ENCODE measurements around the gene TCEA2.
A peak's percentile ranks its signal among the peaks of the same experiment; 100 is the strongest.

Gene TCEA2

DNA sequence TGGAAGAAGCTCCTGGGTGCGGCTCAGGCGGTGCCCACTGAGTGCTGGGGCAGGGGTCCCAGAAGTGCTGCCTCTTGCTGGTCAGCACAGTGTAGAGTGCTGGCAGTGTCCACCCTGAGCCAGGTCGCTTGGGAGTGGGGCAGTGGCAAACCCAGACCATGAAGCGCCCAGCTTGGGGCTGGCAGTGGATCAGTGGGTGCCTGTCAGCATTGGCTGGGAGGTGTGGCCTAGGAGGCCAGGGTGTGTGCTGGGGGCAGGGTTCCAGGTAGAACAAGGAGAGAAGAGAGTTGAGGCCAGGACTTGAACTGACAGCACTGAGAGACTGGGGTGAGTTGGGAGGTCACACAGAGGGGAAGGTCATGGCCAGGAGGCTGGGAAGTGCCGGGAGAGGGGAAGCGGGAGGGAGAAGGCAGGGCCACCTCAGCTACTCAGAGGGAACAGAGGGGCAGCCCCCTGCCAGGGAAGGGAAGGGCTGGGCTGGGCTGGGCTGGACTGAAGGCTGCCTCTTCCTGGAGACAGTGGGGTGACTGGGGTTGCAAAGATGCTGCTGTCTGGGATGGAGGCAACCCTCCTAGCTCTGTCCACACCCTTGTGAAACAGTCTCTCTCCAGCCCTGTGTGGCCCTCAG is 4.1 kb downstream of the TCEA2 start:
- DNase-seq = no peak

DNA sequence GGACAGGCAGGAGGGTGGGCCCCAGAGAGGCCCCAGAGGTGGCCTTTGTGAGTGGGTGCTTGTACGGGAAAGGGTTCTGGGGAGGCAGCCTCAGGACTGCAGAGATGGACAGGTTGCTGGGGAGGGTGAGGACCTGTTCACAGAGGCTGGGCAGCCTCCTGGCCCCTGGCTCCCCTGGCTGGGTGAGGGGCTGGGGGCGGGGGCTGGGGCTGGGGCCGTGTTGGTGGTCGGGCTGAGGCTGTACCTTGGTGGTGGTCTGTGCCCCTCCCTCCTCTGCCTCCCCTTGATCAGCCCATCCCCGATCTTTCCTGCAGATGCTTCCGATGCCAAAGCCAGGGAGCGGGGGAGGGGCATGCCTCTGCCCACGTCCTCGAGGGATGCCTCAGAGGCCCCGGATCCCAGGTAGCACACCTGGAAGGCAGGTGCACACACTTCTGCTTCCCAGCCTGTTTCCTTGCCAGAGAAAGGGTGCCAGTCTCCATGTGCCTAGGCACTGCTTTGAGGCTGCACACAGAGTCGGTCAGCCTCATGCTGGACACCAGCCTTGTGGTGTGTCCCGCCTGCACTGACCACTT is 4.8 kb downstream of the TCEA2 start:
- no peak for DNase-seq

GRCh38 chr20:64068386-64069208 is 5.6 kb downstream of the TCEA2 start:
- no peak for DNase-seq

DNA sequence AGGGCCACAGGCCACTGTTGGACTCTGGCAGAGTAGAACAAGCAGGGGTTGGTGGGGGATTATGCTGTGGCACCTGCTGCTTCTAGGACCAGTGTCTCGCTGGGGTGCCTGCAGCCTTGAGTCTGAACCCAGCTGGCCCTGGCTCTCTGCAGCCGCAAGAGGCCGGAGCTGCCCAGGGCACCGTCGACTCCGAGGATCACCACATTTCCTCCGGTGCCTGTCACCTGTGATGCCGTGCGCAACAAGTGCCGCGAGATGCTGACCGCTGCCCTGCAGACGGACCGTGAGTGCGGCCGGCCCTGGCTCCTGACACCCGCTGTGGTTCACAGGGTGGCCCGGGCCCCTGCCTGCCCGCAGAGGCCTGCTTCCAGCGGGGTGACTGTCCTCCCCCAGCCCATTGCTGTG is 6.2 kb downstream of the TCEA2 start:
- no peak for DNase-seq

- DNase-seq = peak; percentile 17
Measured at GRCh38 chr20:64069614-64070243, 6.7 kb downstream of the TCEA2 start.

DNA sequence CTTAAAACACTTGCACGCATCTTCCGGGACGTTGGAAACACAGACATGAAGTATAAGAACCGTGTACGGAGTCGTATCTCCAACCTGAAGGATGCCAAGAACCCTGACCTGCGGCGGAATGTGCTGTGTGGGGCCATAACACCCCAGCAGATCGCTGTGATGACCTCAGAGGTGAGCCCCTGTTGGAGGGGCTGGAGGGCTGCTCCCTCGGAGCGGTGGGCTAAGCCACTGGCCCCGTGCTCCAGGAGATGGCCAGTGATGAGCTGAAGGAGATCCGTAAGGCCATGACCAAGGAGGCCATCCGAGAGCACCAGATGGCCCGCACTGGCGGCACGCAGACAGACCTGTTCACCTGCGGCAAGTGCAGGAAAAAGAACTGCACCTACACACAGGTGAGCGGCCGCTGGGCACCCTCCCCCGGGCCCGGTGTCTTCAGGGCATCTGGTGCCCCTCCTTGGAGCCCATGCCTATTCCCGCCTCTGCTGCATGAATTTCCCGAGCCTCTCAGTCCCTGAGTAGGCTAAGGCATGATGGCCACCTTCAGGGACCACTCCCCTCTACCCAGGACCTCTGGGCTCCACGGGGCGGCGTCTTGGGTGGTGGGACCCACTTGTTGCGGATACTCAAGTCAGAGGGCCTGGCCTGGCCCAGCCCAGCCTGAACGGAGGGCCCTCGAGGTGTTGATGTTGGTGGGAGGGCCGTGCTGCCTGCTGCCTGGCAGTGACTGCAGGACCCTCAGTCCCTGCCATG is 7.4 kb downstream of the TCEA2 start:
- DNase-seq = no peak

DNA sequence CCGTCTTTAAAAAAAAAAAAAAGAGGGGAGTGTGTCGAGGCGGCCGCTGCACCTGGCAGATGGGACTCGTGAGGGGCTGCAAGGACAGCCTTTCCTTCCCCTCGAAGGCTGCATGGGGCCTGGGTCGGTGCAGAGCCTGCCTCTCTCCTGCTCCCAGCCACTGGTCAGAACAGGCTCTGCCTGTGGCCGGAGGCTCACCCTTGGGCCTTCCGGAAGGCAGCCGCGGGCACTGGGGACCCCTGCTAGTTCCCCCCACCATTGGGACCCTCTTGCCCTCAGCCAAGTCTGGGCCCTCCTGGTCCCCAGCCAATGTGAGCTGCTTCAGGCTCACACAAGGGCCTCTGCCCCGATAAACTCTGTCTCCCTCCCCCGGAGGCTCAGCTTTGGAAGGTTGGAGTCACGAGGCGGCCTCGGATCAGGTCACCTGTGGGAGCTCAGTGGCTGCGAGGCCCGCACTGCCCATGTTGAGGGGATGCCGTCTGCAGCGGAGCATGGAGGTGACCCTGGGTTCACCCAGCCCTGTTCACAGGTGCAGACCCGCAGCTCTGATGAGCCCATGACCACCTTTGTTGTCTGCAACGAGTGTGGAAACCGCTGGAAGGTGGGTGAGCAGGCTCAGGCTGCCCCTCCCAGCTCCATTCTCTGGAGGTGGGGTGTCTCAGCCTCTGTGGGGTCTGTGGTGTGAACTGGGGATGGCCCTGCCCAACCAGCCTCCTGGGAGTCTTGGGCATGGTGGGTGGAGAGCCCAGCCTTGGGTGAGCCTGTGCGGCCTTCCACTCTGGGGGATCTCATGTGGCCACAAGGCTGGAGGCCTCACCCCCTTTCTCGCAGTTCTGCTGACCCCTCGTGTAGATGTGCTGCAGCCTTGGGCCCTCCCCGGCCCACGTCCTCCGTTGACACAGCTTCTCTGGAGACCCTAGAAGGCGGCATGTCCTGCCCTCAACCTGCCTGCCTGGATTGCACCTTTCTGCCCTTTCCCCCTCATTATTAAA is 8.6 kb downstream of the TCEA2 start:
- DNase-seq = no peak

GRCh38 chr20:64072498-64073063 is 9.6 kb downstream of the TCEA2 start:
- no peak for DNase-seq

GRCh38 chr20:64073476-64074183 is 10.6 kb downstream of the TCEA2 start:
- no peak for DNase-seq

- DNase-seq = no peak
Measured at GRCh38 chr20:64074184-64074789, 11.3 kb downstream of the TCEA2 start.

GRCh38 chr20:64074963-64075362 is 12.0 kb downstream of the TCEA2 start:
- no peak for DNase-seq

DNA sequence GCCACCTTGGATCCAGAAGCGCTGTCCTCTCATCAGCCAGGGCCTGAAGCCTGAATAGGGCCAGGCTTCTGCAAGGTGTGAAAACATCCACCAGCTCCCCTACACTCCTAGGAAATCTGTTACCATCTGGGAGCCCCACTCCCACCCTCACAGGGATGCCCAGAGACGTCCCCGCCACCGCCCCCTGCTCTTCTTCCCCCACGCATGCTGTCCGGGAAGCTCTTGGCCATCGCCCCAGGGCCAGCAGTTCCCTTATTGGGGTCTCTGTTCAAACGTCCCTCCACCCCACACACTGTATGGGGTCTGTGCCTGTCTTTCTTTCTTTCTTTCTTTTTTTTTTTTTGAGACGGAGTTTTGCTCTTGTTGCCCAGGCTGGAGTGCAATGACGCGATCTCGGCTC is 12.6 kb downstream of the TCEA2 start:
- DNase-seq = no peak

- no peak for DNase-seq
Measured at GRCh38 chr20:64076061-64076997, 13.3 kb downstream of the TCEA2 start.

DNA sequence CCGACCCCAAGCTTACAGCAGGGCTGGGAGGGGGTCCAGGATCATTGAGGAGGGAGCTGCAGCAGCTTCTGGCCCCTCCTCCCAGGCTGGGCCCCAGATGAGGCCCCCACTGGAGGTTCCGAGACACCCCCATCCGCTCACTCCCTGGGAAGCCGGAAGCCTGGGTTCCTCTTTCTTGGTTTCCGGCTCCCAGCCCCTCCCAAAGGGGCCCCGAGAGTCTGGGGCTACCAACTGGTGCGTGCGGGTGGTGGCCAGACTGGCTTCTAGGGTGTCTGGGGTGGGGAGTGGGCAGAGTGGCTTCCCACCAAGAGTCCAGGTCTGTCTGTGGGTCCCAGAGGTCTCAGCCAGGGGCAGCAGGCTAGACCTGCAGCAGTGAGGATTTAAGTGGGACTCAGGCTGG is 14.1 kb downstream of the TCEA2 start:
- DNase-seq = peak; percentile 41

- no peak for DNase-seq
Measured at GRCh38 chr20:64077541-64077875, 14.5 kb downstream of the TCEA2 start.

GRCh38 chr20:64077876-64078551 is 15.0 kb downstream of the TCEA2 start:
- peak; percentile 67 for DNase-seq

DNA sequence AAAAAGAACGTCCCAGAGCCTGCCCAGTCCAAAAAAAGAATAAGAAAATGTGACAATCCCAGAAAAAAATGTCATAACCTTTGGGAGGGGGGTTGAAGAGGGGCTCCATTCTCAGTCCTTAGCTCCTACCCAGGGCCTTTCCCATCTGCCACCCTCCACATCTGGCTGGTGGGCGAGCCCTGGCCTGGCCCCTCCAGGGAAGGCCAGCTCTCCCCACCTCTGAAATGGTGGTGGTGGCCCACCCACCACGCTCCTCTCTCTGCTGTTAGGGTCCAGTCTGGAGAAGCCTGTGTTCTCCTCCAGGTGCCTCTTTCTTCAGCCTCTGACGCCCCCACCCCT is 15.9 kb downstream of the TCEA2 start:
- DNase-seq = no peak

GRCh38 chr20:64079273-64080012 is 16.4 kb downstream of the TCEA2 start, which contains the start of gene RGS19:
Gene RGS19, minus strand, starts transcription at chr20:64079518. Its CDS starts 2,632 bp downstream, at chr20:64076886.
- peak; percentile 78 for DNase-seq
